Liver (tissue), 9 donors: ENCODE data around the gene IFT20. TPM values are rescaled to one million over a fixed set of nuclear protein-coding genes. Genes with fewer than 3 reads are reported as not detected.
"Not testable (repeated sequence)": the region's sequence is repeated elsewhere in the genome, so short reads cannot be mapped to it uniquely, and the experiment has no call there.

Experiments
- DNase-seq: peaks from one replicate; pipeline ENCODE4 v3.0.0-alpha.2; 2017; ENCODE audit warnings: low spot score
- H3K27ac ChIP-seq, 2 donors: one replicate each; pipeline ENCODE4 v1.7.0; 2013; ENCODE audit warnings: inconsistent platforms in 2 of 2, low read length in 2 of 2, control low read depth in 1 of 2, low read depth in 1 of 2, mild to moderate bottlenecking in 1 of 2
- H3K27me3 ChIP-seq, 4 donors: one replicate each; pipeline versions ENCODE4 v1.6.1 to v1.7.0; 2013; ENCODE audit warnings: low read length in 3 of 4, inconsistent platforms in 1 of 4, mild to moderate bottlenecking in 1 of 4, moderate library complexity in 1 of 4; ENCODE audit not compliant: control insufficient read depth in 4 of 4, insufficient read depth in 4 of 4
- H3K36me3 ChIP-seq, 4 donors: one replicate each; pipeline versions ENCODE4 v1.6.1 to v1.7.0; 2013; ENCODE audit warnings: low read length in 3 of 4, mild to moderate bottlenecking in 3 of 4, low read depth in 1 of 4, moderate library complexity in 1 of 4; ENCODE audit not compliant: control insufficient read depth in 4 of 4, insufficient read depth in 3 of 4
- H3K4me1 ChIP-seq, 4 donors: one replicate each; pipeline versions ENCODE4 v1.6.1 to v1.7.0; 2013; ENCODE audit warnings: low read length in 3 of 4, mild to moderate bottlenecking in 3 of 4, moderate library complexity in 1 of 4; ENCODE audit not compliant: control insufficient read depth in 4 of 4, insufficient read depth in 4 of 4
- H3K4me3 ChIP-seq, 3 donors: one replicate each; pipeline versions ENCODE4 v1.6.1 to v1.7.0; 2013; ENCODE audit warnings: low read length in 3 of 3, control low read depth in 1 of 3, low read depth in 1 of 3, mild to moderate bottlenecking in 1 of 3
- H3K9ac ChIP-seq, 2 donors: one replicate each; pipeline ENCODE4 v1.7.0; 2013; ENCODE audit warnings: low read length in 2 of 2, mild to moderate bottlenecking in 2 of 2, moderate library complexity in 2 of 2, control low read depth in 1 of 2, low read depth in 1 of 2
- H3K9me3 ChIP-seq, 4 donors: one replicate each; pipeline versions ENCODE4 v1.6.1 to v1.7.0; 2013; ENCODE audit warnings: low read length in 3 of 4; ENCODE audit not compliant: control insufficient read depth in 4 of 4
- EGR1 ChIP-seq, 2 donors: IDR thresholded peaks; 2 replicates each; pipeline ENCODE4 v1.6.1; 2016 to 2018; ENCODE audit warnings: antibody characterized with exemption in 2 of 2, low read depth in 2 of 2
- FOXA2 ChIP-seq: IDR thresholded peaks from 2 replicates; pipeline ENCODE4 v1.6.1; 2016; ENCODE audit warnings: antibody characterized with exemption
- HNF4A ChIP-seq, 2 donors: conservative IDR thresholded peaks; 2 replicates each; pipeline ENCODE4 v1.6.1; 2016; ENCODE audit warnings: antibody characterized with exemption in 2 of 2, mild to moderate bottlenecking in 2 of 2
- HNF4G ChIP-seq: IDR thresholded peaks from 2 replicates; pipeline ENCODE4 v1.6.1; 2016; ENCODE audit warnings: antibody characterized with exemption
- JUND ChIP-seq, 2 donors: IDR thresholded peaks; 2 replicates each; pipeline ENCODE4 v1.6.1; 2016; ENCODE audit warnings: antibody characterized with exemption in 2 of 2
- NR2F2 ChIP-seq: IDR thresholded peaks from 2 replicates; pipeline ENCODE4 v1.6.1; 2016; ENCODE audit warnings: antibody characterized with exemption
- SP1 ChIP-seq: IDR thresholded peaks from 2 replicates; pipeline ENCODE4 v1.6.1; 2018; ENCODE audit warnings: antibody characterized with exemption, mild to moderate bottlenecking
- TAF1 ChIP-seq: conservative IDR thresholded peaks from 2 replicates; pipeline ENCODE4 v1.6.1; 2016; ENCODE audit warnings: antibody characterized with exemption, mild to moderate bottlenecking
- YY1 ChIP-seq: IDR thresholded peaks from 2 replicates; pipeline ENCODE4 v1.6.1; 2016; ENCODE audit warnings: antibody characterized with exemption, mild to moderate bottlenecking
- WGBS: extraction: QIAGEN DNeasy Blood & Tissue Kit; methylation state at CpG from one replicate; pipeline ENCODE4 v1.1.7; 2013; 5-methylcytosine and 5-hydroxymethylcytosine counted together
- polyA plus RNA-seq, 2 donors: library from polyadenylated mRNA; stranded (reverse) in 1 of 2; unstranded in 1 of 2; fragments of 200-250 nt in 1 of 2; fragments of >200 nt in 1 of 2; fragmentation: Nextera tagmentation in 1 of 2; extraction: Ambion mirVana in 1 of 2; gene quantifications; one replicate each; pipeline versions ENCODE4 v1.2.1 to v1.2.3, GENCODE V29; 2013 to 2015
- total RNA-seq, 2 donors: library from RNA; depleted of rRNA; stranded (reverse); fragments of >200 nt; gene quantifications; one replicate each; pipeline ENCODE4 v1.2.3, GENCODE V29; 2014
- TF ChIP-seq, protein P1 (sequence below): IDR thresholded peaks from 2 replicates; pipeline ENCODE4 v1.6.1; 2016; ENCODE audit warnings: antibody characterized with exemption
- TF ChIP-seq, protein P2 (sequence below): IDR thresholded peaks from 2 replicates; pipeline ENCODE4 v1.6.1; 2016; ENCODE audit warnings: antibody characterized with exemption, mild to moderate bottlenecking
- TF ChIP-seq, protein P3 (sequence below): IDR thresholded peaks from 2 replicates; pipeline ENCODE4 v1.6.1; 2016; ENCODE audit warnings: antibody characterized with exemption
- TF ChIP-seq, protein P4 (sequence below): IDR thresholded peaks from 2 replicates; pipeline ENCODE4 v1.6.1; 2016; ENCODE audit warnings: antibody characterized with exemption
- TF ChIP-seq, protein P5 (sequence below): fragments of 150-350 bp; IDR thresholded peaks from 2 replicates; pipeline ENCODE4 v1.5.1; 2017; ENCODE audit warnings: improper control_type of control experiment, low read depth, low read length; ENCODE audit not compliant: missing input control
- donor health status: healthy.
- donor health status: healthy.
- donor health status: healthy.
- donor health status: healthy.
- donor health status: healthy.

The IFT20 gene
- total and polyA plus RNA-seq, 4 donors, result 15.5 to 37.1 (median 24.7) TPM

DNA sequence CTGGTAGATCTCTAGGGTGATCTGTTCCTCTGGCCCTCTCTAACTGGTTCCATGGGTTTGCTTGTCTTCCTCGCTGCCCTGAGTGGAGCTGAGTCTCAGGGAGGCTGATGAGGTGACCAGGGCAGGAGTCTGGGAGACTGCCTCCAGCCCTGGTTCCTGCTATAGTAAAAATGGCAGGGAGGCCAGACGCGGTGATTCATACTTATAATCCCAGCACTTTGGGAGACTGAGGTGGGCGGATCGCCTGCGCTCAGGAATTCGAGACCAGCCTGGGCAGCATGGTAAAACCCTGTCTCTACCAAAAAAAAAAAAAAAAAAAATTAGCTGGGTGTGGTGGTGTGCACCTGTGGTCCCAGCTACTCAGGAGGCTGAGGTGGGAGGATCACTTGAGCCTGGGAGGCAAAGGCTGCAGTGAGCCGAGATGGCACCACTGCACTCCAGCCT, 3.5 kb upstream of the IFT20 start:
- Histone ChIP-seq H3K4me1 (peaks cover 4 to 47% (median 40%) of the 10 kb centered on the region in 4 donors), H3K36me3 (peaks cover 8 to 39% (median 26%) of the 10 kb centered on the region in 4 donors), H3K27ac (peak overlapping the region; percentile 38 to 63)
- not testable (repeated sequence) for H3K27me3 ChIP-seq, DNase-seq, H3K9ac ChIP-seq, H3K4me3 ChIP-seq, H3K9me3 ChIP-seq
- 92% methylated on average over 8 of the region's 8 CpGs for WGBS

DNA sequence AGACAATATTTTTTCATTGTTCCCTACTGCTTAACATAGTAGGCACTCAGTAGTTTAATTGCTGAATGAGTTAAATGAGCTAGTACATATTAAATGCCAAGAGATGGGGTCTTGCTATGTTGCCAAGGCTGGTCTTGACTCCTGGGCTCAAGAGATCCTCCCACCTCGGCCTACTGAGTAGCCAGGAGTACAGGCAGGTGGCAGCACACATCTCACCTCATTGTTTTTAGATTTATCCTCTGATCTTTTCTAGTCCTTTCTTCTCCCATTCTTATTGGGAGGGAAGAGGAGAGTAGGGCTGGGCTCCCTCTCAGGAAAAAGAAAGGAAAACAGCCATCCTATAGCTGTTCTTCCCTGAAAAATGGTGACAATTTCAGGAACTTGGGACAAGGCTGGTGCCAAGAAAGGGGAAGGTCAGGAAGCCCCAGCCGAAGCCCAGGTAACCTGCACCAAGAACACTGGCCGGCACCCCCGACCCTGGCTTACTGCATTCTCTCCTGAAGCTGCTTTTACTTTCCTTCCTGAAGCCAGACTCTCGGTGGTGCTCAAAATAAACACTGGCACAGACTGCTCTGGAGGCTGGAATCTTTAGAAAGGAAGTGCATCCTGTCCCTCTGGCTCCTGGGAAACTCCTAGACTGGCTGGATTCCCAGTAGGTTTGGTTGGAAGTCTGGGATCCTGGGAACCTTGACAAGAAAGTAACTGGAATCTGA, 2.9 kb upstream of the IFT20 start:
- Histone ChIP-seq H3K9me3 (no peaks in the 10 kb centered on the region), H3K4me1 (peaks cover 4 to 47% (median 38%) of the 10 kb centered on the region in 4 donors), H3K9ac (peak overlapping the region in 1 of 2 donors; percentile 18), H3K36me3 (peaks cover 8 to 36% (median 25%) of the 10 kb centered on the region in 4 donors), H3K27me3 (no peaks in the 10 kb centered on the region), H3K4me3 (no peak overlapping the region), H3K27ac (peak overlapping the region; percentile 38 to 63)
- 66% methylated on average over 5 of the region's 5 CpGs for WGBS
- no peak for DNase-seq
- peak; percentile 48 for TF ChIP-seq NR2F2
- no peak for TF ChIP-seq EGR1 (IDR thresholded peaks at IDR 0.05; ENCODE audit: low read depth in 2 of 2)
- TF ChIP-seq SP1, result peak; percentile 34
- TF ChIP-seq, protein P1, sequence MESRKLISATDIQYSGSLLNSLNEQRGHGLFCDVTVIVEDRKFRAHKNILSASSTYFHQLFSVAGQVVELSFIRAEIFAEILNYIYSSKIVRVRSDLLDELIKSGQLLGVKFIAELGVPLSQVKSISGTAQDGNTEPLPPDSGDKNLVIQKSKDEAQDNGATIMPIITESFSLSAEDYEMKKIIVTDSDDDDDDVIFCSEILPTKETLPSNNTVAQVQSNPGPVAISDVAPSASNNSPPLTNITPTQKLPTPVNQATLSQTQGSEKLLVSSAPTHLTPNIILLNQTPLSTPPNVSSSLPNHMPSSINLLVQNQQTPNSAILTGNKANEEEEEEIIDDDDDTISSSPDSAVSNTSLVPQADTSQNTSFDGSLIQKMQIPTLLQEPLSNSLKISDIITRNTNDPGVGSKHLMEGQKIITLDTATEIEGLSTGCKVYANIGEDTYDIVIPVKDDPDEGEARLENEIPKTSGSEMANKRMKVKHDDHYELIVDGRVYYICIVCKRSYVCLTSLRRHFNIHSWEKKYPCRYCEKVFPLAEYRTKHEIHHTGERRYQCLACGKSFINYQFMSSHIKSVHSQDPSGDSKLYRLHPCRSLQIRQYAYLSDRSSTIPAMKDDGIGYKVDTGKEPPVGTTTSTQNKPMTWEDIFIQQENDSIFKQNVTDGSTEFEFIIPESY, result no peak

DNA sequence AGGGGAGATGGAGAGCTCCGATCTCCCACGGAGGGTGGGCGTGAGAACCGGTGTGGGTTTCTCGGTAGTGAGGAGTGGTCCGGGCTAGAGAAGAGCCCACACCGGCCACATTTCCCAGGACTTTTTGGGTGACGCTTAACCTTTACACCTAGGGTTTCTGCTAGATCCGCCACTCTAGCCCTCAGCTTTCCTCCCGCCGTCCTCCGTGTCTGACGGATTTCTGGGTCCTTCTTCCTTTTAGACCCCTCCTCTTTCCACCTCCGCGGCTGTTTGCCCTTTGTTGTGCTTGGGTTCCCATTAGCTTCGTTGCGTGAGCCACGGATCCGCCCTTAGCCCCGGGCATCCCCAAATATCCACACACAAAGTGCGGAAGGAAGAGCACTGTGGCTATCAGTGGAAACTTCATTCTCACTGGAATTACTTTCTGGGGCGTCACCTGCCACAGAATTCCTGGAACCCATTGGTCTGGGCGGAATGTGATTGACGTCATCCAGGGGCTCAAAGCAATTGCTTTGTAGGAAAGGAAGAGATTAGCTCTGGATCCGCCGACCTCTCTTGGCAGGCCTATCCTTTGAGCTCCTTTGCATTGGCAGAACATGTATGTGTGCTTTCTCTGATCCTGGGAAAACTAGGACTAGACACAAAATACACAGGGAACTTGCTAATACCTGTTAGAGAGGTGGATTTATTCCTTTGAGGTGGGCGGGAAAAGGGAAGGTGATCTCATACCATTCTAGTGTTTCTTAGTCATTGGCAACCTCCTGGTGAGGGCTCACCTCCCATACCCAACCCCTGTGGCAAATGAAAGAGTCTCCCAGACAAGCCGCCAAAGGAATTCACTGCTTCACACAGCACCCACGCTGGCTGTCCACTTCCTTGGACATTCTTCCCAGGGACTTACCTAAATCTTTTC, 943 bp upstream of the IFT20 start:
- Histone ChIP-seq H3K9ac (peak overlapping the region; percentile 87 to 89), H3K4me3 (peak overlapping the region; percentile 85 to 93 (median 91)), H3K4me1 (peaks cover 4 to 39% (median 36%) of the 10 kb centered on the region in 4 donors), H3K27ac (peak overlapping the region; percentile 93 to 96), H3K36me3 (peaks cover 5 to 25% (median 13%) of the 10 kb centered on the region in 4 donors), H3K9me3 (no peaks in the 10 kb centered on the region), H3K27me3 (no peaks in the 10 kb centered on the region)
- WGBS, result 6% methylated on average over 29 of the region's 29 CpGs
- peak; percentile 44 for DNase-seq
- TF ChIP-seq FOXA2 (peak; percentile 8), YY1 (peak; percentile 78), TAF1 (peak; percentile 61), JUND (IDR thresholded peaks at IDR 0.05) (peak; percentile 75 to 86), HNF4G (no peak), NR2F2 (peak; percentile 73), HNF4A (conservative IDR thresholded peaks at IDR 0.05) (peak; percentile 34 to 42), SP1 (peak; percentile 68)
- TF ChIP-seq, protein P2, sequence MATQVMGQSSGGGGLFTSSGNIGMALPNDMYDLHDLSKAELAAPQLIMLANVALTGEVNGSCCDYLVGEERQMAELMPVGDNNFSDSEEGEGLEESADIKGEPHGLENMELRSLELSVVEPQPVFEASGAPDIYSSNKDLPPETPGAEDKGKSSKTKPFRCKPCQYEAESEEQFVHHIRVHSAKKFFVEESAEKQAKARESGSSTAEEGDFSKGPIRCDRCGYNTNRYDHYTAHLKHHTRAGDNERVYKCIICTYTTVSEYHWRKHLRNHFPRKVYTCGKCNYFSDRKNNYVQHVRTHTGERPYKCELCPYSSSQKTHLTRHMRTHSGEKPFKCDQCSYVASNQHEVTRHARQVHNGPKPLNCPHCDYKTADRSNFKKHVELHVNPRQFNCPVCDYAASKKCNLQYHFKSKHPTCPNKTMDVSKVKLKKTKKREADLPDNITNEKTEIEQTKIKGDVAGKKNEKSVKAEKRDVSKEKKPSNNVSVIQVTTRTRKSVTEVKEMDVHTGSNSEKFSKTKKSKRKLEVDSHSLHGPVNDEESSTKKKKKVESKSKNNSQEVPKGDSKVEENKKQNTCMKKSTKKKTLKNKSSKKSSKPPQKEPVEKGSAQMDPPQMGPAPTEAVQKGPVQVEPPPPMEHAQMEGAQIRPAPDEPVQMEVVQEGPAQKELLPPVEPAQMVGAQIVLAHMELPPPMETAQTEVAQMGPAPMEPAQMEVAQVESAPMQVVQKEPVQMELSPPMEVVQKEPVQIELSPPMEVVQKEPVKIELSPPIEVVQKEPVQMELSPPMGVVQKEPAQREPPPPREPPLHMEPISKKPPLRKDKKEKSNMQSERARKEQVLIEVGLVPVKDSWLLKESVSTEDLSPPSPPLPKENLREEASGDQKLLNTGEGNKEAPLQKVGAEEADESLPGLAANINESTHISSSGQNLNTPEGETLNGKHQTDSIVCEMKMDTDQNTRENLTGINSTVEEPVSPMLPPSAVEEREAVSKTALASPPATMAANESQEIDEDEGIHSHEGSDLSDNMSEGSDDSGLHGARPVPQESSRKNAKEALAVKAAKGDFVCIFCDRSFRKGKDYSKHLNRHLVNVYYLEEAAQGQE, result peak; percentile 59
- TF ChIP-seq, protein P3, sequence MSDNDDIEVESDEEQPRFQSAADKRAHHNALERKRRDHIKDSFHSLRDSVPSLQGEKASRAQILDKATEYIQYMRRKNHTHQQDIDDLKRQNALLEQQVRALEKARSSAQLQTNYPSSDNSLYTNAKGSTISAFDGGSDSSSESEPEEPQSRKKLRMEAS, result no peak
- TF ChIP-seq, protein P4, sequence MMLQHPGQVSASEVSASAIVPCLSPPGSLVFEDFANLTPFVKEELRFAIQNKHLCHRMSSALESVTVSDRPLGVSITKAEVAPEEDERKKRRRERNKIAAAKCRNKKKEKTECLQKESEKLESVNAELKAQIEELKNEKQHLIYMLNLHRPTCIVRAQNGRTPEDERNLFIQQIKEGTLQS, result peak; percentile 40
- TF ChIP-seq, protein P5, sequence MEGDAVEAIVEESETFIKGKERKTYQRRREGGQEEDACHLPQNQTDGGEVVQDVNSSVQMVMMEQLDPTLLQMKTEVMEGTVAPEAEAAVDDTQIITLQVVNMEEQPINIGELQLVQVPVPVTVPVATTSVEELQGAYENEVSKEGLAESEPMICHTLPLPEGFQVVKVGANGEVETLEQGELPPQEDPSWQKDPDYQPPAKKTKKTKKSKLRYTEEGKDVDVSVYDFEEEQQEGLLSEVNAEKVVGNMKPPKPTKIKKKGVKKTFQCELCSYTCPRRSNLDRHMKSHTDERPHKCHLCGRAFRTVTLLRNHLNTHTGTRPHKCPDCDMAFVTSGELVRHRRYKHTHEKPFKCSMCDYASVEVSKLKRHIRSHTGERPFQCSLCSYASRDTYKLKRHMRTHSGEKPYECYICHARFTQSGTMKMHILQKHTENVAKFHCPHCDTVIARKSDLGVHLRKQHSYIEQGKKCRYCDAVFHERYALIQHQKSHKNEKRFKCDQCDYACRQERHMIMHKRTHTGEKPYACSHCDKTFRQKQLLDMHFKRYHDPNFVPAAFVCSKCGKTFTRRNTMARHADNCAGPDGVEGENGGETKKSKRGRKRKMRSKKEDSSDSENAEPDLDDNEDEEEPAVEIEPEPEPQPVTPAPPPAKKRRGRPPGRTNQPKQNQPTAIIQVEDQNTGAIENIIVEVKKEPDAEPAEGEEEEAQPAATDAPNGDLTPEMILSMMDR, result no peak
- TF ChIP-seq, protein P1, result peak; percentile 11
